GM18858 (cell line): ENCODE results near the gene UBXN2A.

ENCODE experiments used
- ATAC-seq: cut with Tn5 transposase; IDR thresholded peaks from one replicate; pipeline ENCODE4 v1.9.1; 2021; ENCODE audit not compliant: unreplicated experiment

UBXN2A gene

GRCh38 chr2:23939987-23940717, at the start of gene UBXN2A:
Gene UBXN2A (plus strand): TSS chr2:23940463. CDS start chr2:23958315, 17,852 bp downstream.
- ATAC-seq: peak; percentile 55

- no peak for ATAC-seq
Measured at GRCh38 chr2:23900133-23900532, 40.1 kb upstream of the UBXN2A start.

- no peak for ATAC-seq
Measured at GRCh38 chr2:23900541-23901322, 39.5 kb upstream of the UBXN2A start.

- ATAC-seq: no peak
Measured at GRCh38 chr2:23901966-23902846, 38.1 kb upstream of the UBXN2A start.

- no peak for ATAC-seq
Measured at GRCh38 chr2:23903034-23903433, 37.2 kb upstream of the UBXN2A start.

GRCh38 chr2:23904215-23904614, 36.0 kb upstream of the UBXN2A start:
- no peak for ATAC-seq

GRCh38 chr2:23904692-23905091, 35.6 kb upstream of the UBXN2A start:
- no peak for ATAC-seq

GRCh38 chr2:23905155-23905554, 35.1 kb upstream of the UBXN2A start:
- no peak for ATAC-seq

- ATAC-seq: no peak
Measured at GRCh38 chr2:23912054-23912453, 28.2 kb upstream of the UBXN2A start.

- ATAC-seq: no peak
Measured at GRCh38 chr2:23915327-23915726, 24.9 kb upstream of the UBXN2A start.

GRCh38 chr2:23916727-23917405, 23.4 kb upstream of the UBXN2A start:
- no peak for ATAC-seq

- ATAC-seq: no peak
Measured at GRCh38 chr2:23918837-23919489, 21.3 kb upstream of the UBXN2A start.

GRCh38 chr2:23924589-23925359, 15.5 kb upstream of the UBXN2A start:
- ATAC-seq: no peak

GRCh38 chr2:23925702-23926289, 14.5 kb upstream of the UBXN2A start:
- peak; percentile 51 for ATAC-seq

- peak; percentile 5 for ATAC-seq
Measured at GRCh38 chr2:23926290-23926749, 13.9 kb upstream of the UBXN2A start.

- ATAC-seq: peak; percentile 71
Measured at GRCh38 chr2:23926750-23927571, 13.3 kb upstream of the UBXN2A start, which contains the start of gene ATAD2B. Gene ATAD2B (minus strand): TSS chr2:23927123. CDS start chr2:23926770, 353 bp downstream.

- ATAC-seq: no peak
Measured at GRCh38 chr2:23934259-23934658, 6.0 kb upstream of the UBXN2A start.
